Measurements from ENCODE around the gene WDR4. TPM values are rescaled to one million over a fixed set of nuclear protein-coding genes. Genes with fewer than 3 reads are reported as not detected.

WDR4 gene
- total and polyA plus RNA-seq, 2 of the 13 experiments (the other 11 are each of a cell fraction or from before 2014, with no cell fraction given) = 11.3 to 14.4 TPM

GRCh38 chr21:42878993-42879787, at the start of gene WDR4 (continued):
- peak; percentile 98 for TF ChIP-seq RBFOX2 (IDR thresholded peaks at IDR 0.05; ENCODE audit: low read depth, low read length)
- TF ChIP-seq ZEB1 (IDR thresholded peaks at IDR 0.05; ENCODE audit: insufficient replicate concordance, low read depth) = peak; percentile 21
- TF ChIP-seq YY1 (IDR thresholded peaks at IDR 0.05; ENCODE audit: insufficient read depth, insufficient replicate concordance, low read depth, low read length) = peak; percentile 86
- no peak for TF ChIP-seq NFE2L2 (IDR thresholded peaks at IDR 0.05; ENCODE audit: low read length)
- TF ChIP-seq RAD21 (CRISPR knock-in tag; IDR thresholded peaks at IDR 0.05) = peak; percentile 55
- TF ChIP-seq, protein P1, sequence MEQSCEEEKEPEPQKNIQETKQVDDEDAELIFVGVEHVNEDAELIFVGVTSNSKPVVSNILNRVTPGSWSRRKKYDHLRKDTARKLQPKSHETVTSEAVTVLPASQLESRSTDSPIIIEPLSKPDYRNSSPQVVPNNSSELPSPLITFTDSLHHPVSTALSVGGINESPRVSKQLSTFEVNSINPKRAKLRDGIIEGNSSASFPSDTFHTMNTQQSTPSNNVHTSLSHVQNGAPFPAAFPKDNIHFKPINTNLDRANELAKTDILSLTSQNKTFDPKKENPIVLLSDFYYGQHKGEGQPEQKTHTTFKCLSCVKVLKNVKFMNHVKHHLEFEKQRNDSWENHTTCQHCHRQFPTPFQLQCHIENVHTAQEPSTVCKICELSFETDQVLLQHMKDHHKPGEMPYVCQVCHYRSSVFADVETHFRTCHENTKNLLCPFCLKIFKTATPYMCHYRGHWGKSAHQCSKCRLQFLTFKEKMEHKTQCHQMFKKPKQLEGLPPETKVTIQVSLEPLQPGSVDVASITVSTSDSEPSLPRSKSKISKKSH (CRISPR knock-in tag; IDR thresholded peaks at IDR 0.05; ENCODE audit: borderline replicate concordance) = peak; percentile 38; the same call in 1 of the 2 replicates
- 0 out of 2 replicates have a peak, but pooled peaks have one; percentile 50 for TF ChIP-seq MLX (CRISPR knock-in tag; IDR thresholded peaks at IDR 0.05)
- TF ChIP-seq BCL6 (CRISPR knock-in tag; IDR thresholded peaks at IDR 0.05) = 0 out of 2 replicates have a peak, but pooled peaks have one; percentile 0
- peak; percentile 45; the same call in 1 of the 2 replicates for TF ChIP-seq NR1H2 (CRISPR knock-in tag; IDR thresholded peaks at IDR 0.05; ENCODE audit: borderline replicate concordance, low read depth)
- TF ChIP-seq THYN1 (CRISPR knock-in tag; IDR thresholded peaks at IDR 0.05; ENCODE audit: borderline replicate concordance, low read depth) = no peak
- no peak for TF ChIP-seq ZNF710 (CRISPR knock-in tag; IDR thresholded peaks at IDR 0.05; ENCODE audit: borderline replicate concordance)
- peak; percentile 83 for TF ChIP-seq ZNF138 (CRISPR knock-in tag; IDR thresholded peaks at IDR 0.05; ENCODE audit: low read depth)
- TF ChIP-seq ZNF614 (CRISPR knock-in tag; IDR thresholded peaks at IDR 0.05; ENCODE audit: borderline replicate concordance) = 0 out of 2 replicates have a peak, but pooled peaks have one; percentile 0
- TF ChIP-seq POLR2G (IDR thresholded peaks at IDR 0.05; ENCODE audit: low read depth, low read length) = peak; percentile 91
- TF ChIP-seq NKX3-1 (CRISPR knock-in tag; IDR thresholded peaks at IDR 0.05) = 0 out of 2 replicates have a peak, but pooled peaks have one; percentile 51
- TF ChIP-seq ZNF777 (CRISPR knock-in tag; IDR thresholded peaks at IDR 0.05) = 0 out of 2 replicates have a peak, but pooled peaks have one; percentile 34
- TF ChIP-seq YEATS4 (CRISPR knock-in tag; IDR thresholded peaks at IDR 0.05; ENCODE audit: borderline replicate concordance) = peak; percentile 88
- TF ChIP-seq SAFB2 (CRISPR knock-in tag; IDR thresholded peaks at IDR 0.05; ENCODE audit: borderline replicate concordance, low read depth) = peak; percentile 78
- TF ChIP-seq ZNF564 (CRISPR knock-in tag; IDR thresholded peaks at IDR 0.05) = peak; percentile 78; the same call in 1 of the 2 replicates
- TF ChIP-seq ZNF3 (CRISPR knock-in tag; IDR thresholded peaks at IDR 0.05) = no peak
- peak; percentile 49; the same call in 1 of the 2 replicates for TF ChIP-seq SALL2 (CRISPR knock-in tag; IDR thresholded peaks at IDR 0.05)
- 0 out of 2 replicates have a peak, but pooled peaks have one; percentile 23 for TF ChIP-seq PATZ1 (CRISPR knock-in tag; IDR thresholded peaks at IDR 0.05)
- peak; percentile 97 for TF ChIP-seq KAT8 (CRISPR knock-in tag; IDR thresholded peaks at IDR 0.05)
- TF ChIP-seq NFYB (CRISPR knock-in tag; IDR thresholded peaks at IDR 0.05) = peak; percentile 86

Measured in HepG2 (cell line).